IMR-90 (cell line): Measurements from ENCODE around the gene TMEM145. TPM values are rescaled to one million over a fixed set of nuclear protein-coding genes. Genes with fewer than 3 reads are reported as not detected.

ENCODE experiments used
- ATAC-seq: fragments of 200-7000 bp; cut with Tn5 transposase; 2 replicates; pipeline ENCODE4 v1.9.1; 2020; ENCODE audit warnings: low read depth, mild to moderate bottlenecking, moderate library complexity
- BruUV-seq: library from RNA; stranded (reverse); fragments of 400-500 nt; replicated peaks from 2 replicates; lab custom pipeline; 2021; lab: Mats Ljungman, UMichigan
- CTCF ChIA-PET: fragments of 300-600 bp; formaldehyde crosslinking; extraction: SDS; loops from one replicate; lab custom pipeline; 2021; ENCODE audit warnings: antibody characterized with exemption; lab: Yijun Ruan, JAX
- POLR2A ChIA-PET: fragments of 300-600 bp; sonication (Branson Sonifier 250); formaldehyde crosslinking; loops from one replicate; lab custom pipeline; 2022; ENCODE audit warnings: antibody characterized with exemption; ENCODE audit not compliant: unreplicated experiment; lab: Charles Lee
- DNase-seq: peaks from one replicate; pipeline ENCODE4 v3.0.0; 2013
- H2AFZ ChIP-seq: replicated peaks from 2 replicates; pipeline ENCODE3; 2013; ENCODE audit warnings: low read length, mild to moderate bottlenecking; ENCODE audit not compliant: poor library complexity
- H2AK5ac ChIP-seq: 2 replicates; pipeline ENCODE4 v1.6.1; 2013; ENCODE audit warnings: low read depth, low read length, inconsistent platforms
- H2AK9ac ChIP-seq: replicated peaks from 2 replicates; pipeline ENCODE3; 2013; ENCODE audit warnings: mild to moderate bottlenecking, low read depth, low read length, moderate library complexity; ENCODE audit not compliant: poor library complexity
- H2BK120ac ChIP-seq: 2 replicates; pipeline ENCODE4 v1.6.1; 2013; ENCODE audit warnings: low read depth, low read length, inconsistent platforms
- H2BK15ac ChIP-seq: 3 replicates; pipeline ENCODE4 v1.6.1; 2013; ENCODE audit warnings: low read depth, low read length, inconsistent platforms
- H2BK20ac ChIP-seq: 2 replicates; pipeline ENCODE4 v1.6.1; 2013; ENCODE audit warnings: low read depth, mild to moderate bottlenecking, inconsistent platforms, low read length, moderate library complexity
- H2BK5ac ChIP-seq: 2 replicates; pipeline ENCODE4 v1.6.1; 2013; ENCODE audit warnings: mild to moderate bottlenecking, low read depth, low read length, inconsistent platforms; ENCODE audit not compliant: poor library complexity, severe bottlenecking
- H3K14ac ChIP-seq: replicated peaks from 2 replicates; pipeline ENCODE4 v1.6.1; 2013; ENCODE audit warnings: low read depth, low read length, inconsistent platforms
- H3K18ac ChIP-seq: 2 replicates; pipeline ENCODE4 v1.6.1; 2013; ENCODE audit warnings: low read depth, low read length, control low read depth
- H3K23ac ChIP-seq: 2 replicates; pipeline ENCODE4 v1.6.1; 2013; ENCODE audit warnings: low read depth, low read length, inconsistent platforms
- H3K27ac ChIP-seq: 2 replicates; pipeline ENCODE4 v1.5.1; 2013; ENCODE audit warnings: mild to moderate bottlenecking, control low read depth, low read length; ENCODE audit not compliant: insufficient read depth
- H3K27me3 ChIP-seq: 2 replicates; pipeline ENCODE4 v1.6.1; 2013; ENCODE audit warnings: low read length; ENCODE audit not compliant: control insufficient read depth, insufficient read depth
- H3K36me3 ChIP-seq: 2 replicates; pipeline ENCODE4 v1.6.1; 2013; ENCODE audit warnings: low read length, mixed read lengths; ENCODE audit not compliant: control insufficient read depth, insufficient read depth
- H3K4ac ChIP-seq: 2 replicates; pipeline ENCODE4 v1.6.1; 2013; ENCODE audit warnings: low read depth, low read length, inconsistent platforms
- H3K4me1 ChIP-seq: 2 replicates; pipeline ENCODE4 v1.6.1; 2013; ENCODE audit warnings: low read length, mixed read lengths; ENCODE audit not compliant: control insufficient read depth, insufficient read depth
- H3K4me2 ChIP-seq: 2 replicates; pipeline ENCODE4 v1.6.1; 2013; ENCODE audit warnings: low read depth, mild to moderate bottlenecking, control low read depth, low read length, moderate library complexity
- H3K4me3 ChIP-seq: 2 replicates; pipeline ENCODE4 v1.5.1; 2013; ENCODE audit warnings: low read depth, mild to moderate bottlenecking, control low read depth, low read length, moderate library complexity; ENCODE audit not compliant: insufficient read depth
- H3K56ac ChIP-seq: 2 replicates; pipeline ENCODE4 v1.6.1; 2013; ENCODE audit warnings: low read length, inconsistent platforms; ENCODE audit not compliant: insufficient read depth; ENCODE audit errors: extremely low read depth
- H3K79me1 ChIP-seq, 2 experiments: 2 replicates each; pipeline ENCODE4 v1.6.1; 2013; ENCODE audit warnings: low read length in 2 of 2, inconsistent platforms in 1 of 2, low read depth in 1 of 2
- H3K9ac ChIP-seq: 2 replicates; pipeline ENCODE4 v1.6.1; 2013; ENCODE audit warnings: low read depth, low read length, control low read depth
- H3K9me1 ChIP-seq: 2 replicates; pipeline ENCODE4 v1.6.1; 2013; ENCODE audit warnings: low read length, inconsistent platforms; ENCODE audit not compliant: insufficient read depth
- H3K9me3 ChIP-seq: 2 replicates; pipeline ENCODE4 v1.6.1; 2013; ENCODE audit warnings: low read length; ENCODE audit not compliant: control insufficient read depth, insufficient read depth
- H4K20me1 ChIP-seq: 2 replicates; pipeline ENCODE4 v1.6.1; 2013; ENCODE audit warnings: low read length, inconsistent platforms; ENCODE audit not compliant: insufficient read depth
- H4K5ac ChIP-seq: 2 replicates; pipeline ENCODE4 v1.6.1; 2013; ENCODE audit warnings: mild to moderate bottlenecking, low read depth, low read length, control low read depth
- H4K8ac ChIP-seq, 2 experiments: 2 replicates each; pipeline ENCODE4 v1.6.1; 2013; ENCODE audit warnings: low read depth in 2 of 2, low read length in 2 of 2, control low read depth in 1 of 2, inconsistent platforms in 1 of 2
- H4K91ac ChIP-seq: 2 replicates; pipeline ENCODE4 v1.6.1; 2013; ENCODE audit warnings: low read depth, low read length, inconsistent platforms; ENCODE audit not compliant: insufficient read depth
- CEBPB ChIP-seq: IDR thresholded peaks from 2 replicates; pipeline ENCODE4 v1.6.1; 2012; ENCODE audit warnings: low read depth, low read length, improper control_type of control experiment
- CHD1 ChIP-seq: IDR thresholded peaks from 2 replicates; pipeline ENCODE4 v1.6.1; 2012; ENCODE audit warnings: low read depth, low read length, improper control_type of control experiment
- MAZ ChIP-seq: IDR thresholded peaks from 2 replicates; pipeline ENCODE4 v1.6.1; 2012; ENCODE audit warnings: low read depth, mild to moderate bottlenecking, low read length, improper control_type of control experiment, moderate library complexity, borderline replicate concordance
- POLR2A ChIP-seq: IDR thresholded peaks from 2 replicates; pipeline ENCODE4 v1.6.1; 2012; ENCODE audit warnings: mild to moderate bottlenecking, low read depth, low read length
- RAD21 ChIP-seq: IDR thresholded peaks from 2 replicates; pipeline ENCODE4 v1.6.1; 2012; ENCODE audit warnings: low read length, improper control_type of control experiment
- RCOR1 ChIP-seq: IDR thresholded peaks from 2 replicates; pipeline ENCODE4 v1.6.1; 2012; ENCODE audit warnings: mild to moderate bottlenecking, low read length, improper control_type of control experiment; ENCODE audit not compliant: insufficient replicate concordance
- WGBS, 2 experiments: methylation state at CpG; one replicate each; pipeline versions ENCODE4 v1.1.5 to v1.1.7; 2013; ENCODE audit warnings: missing lambda C conversion rate in 2 of 2; ENCODE audit not compliant: insufficient read length in 1 of 2; ENCODE audit errors: extremely low coverage in 2 of 2; 5-methylcytosine and 5-hydroxymethylcytosine counted together
- dilution Hi-C: fragments of 300-500 bp; cut with HindIII; formaldehyde crosslinking; loops from one replicate; pipeline ENCODE4 v1.14.3; 2018; ENCODE audit warnings: low sequenced_read_pairs; ENCODE audit not compliant: unreplicated experiment
- in situ Hi-C: fragments of 300-500 bp; cut with MboI; formaldehyde crosslinking; loops from 3 replicates; pipeline ENCODE4 v1.14.3; 2019; ENCODE audit warnings: low sequenced_read_pairs, inconsistent platforms, mixed read lengths
- intact Hi-C: fragments of 100-400 bp; cut with micrococcal nuclease; formaldehyde crosslinking; loops from 2 replicates; pipeline ENCODE4 v1.10.0; 2022
- polyA plus RNA-seq, 3 experiments: library from polyadenylated mRNA; depleted of rRNA; stranded (reverse); fragments of >200 nt; gene quantifications; 2 replicates each; pipeline ENCODE4 v1.2.3, GENCODE V29; 2012; ENCODE audit warnings: low replicate concordance in 1 of 3
- total RNA-seq: library from RNA; depleted of rRNA; stranded (reverse); fragments of >200 nt; gene quantifications from 2 replicates; pipeline ENCODE4 v1.2.3, GENCODE V29; 2012
- TF ChIP-seq, protein P1 (sequence below): fragments of 150-350 bp; IDR thresholded peaks from 2 replicates; pipeline ENCODE4 v1.6.1; 2016; ENCODE audit warnings: low read depth, mild to moderate bottlenecking, low read length, moderate library complexity, borderline replicate concordance
- TF ChIP-seq, protein P2 (sequence below): fragments of 150-350 bp; IDR thresholded peaks from 2 replicates; pipeline ENCODE4 v1.6.1; 2017; ENCODE audit warnings: mild to moderate bottlenecking, antibody characterized with exemption, low read length, low read depth
- TF ChIP-seq, protein P3 (sequence below): conservative IDR thresholded peaks from 2 replicates; pipeline ENCODE4 v1.5.1; 2012; ENCODE audit warnings: mild to moderate bottlenecking, low read depth, low read length, improper control_type of control experiment

Gene TMEM145
- total and polyA plus RNA-seq, 2 of the 4 experiments (the other 2 are of a cell fraction) = under 0.01 to 0.41 TPM

- Histone ChIP-seq H2AK5ac (no peak overlapping the region), H2BK120ac (no peak overlapping the region), H3K9me1 (peaks cover 2% of the 10 kb centered on the region; the same call in 1 of the 2 replicates), H4K5ac (no peak overlapping the region), H3K79me1 (peaks cover 12 to 47% of the 10 kb centered on the region in 2 experiments), H3K36me3 (peaks cover 19% of the 10 kb centered on the region), H4K8ac (no peak overlapping the region), H3K4me1 (peaks cover 1% of the 10 kb centered on the region; the same call in 1 of the 2 replicates), H3K9ac (no peak overlapping the region), H2BK20ac (no peak overlapping the region), H2BK15ac (no peak overlapping the region), H3K56ac (no peak overlapping the region), H3K27ac (no peak overlapping the region), H3K4me2 (no peak overlapping the region), H3K14ac (no peak overlapping the region), H4K91ac (no peak overlapping the region), H3K18ac (no peak overlapping the region), H3K27me3 (no peaks in the 10 kb centered on the region), H3K4ac (no peak overlapping the region), H3K9me3 (no peaks in the 10 kb centered on the region), H3K4me3 (no peak overlapping the region), H4K20me1 (peaks cover 23% of the 10 kb centered on the region), H3K23ac (no peak overlapping the region), H2AFZ (no peak overlapping the region), H2AK9ac (no peak overlapping the region), H2BK5ac (no peak overlapping the region)
- POLR2A ChIA-PET = no interaction called here
- TF ChIP-seq, protein P1, sequence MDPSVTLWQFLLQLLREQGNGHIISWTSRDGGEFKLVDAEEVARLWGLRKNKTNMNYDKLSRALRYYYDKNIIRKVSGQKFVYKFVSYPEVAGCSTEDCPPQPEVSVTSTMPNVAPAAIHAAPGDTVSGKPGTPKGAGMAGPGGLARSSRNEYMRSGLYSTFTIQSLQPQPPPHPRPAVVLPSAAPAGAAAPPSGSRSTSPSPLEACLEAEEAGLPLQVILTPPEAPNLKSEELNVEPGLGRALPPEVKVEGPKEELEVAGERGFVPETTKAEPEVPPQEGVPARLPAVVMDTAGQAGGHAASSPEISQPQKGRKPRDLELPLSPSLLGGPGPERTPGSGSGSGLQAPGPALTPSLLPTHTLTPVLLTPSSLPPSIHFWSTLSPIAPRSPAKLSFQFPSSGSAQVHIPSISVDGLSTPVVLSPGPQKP = no peak
- no peak for TF ChIP-seq RCOR1
- TF ChIP-seq, protein P2, sequence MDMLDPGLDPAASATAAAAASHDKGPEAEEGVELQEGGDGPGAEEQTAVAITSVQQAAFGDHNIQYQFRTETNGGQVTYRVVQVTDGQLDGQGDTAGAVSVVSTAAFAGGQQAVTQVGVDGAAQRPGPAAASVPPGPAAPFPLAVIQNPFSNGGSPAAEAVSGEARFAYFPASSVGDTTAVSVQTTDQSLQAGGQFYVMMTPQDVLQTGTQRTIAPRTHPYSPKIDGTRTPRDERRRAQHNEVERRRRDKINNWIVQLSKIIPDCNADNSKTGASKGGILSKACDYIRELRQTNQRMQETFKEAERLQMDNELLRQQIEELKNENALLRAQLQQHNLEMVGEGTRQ = no peak
- TF ChIP-seq CEBPB = no peak
- no peak for TF ChIP-seq MAZ
- no peak for TF ChIP-seq CHD1
- TF ChIP-seq RAD21 = no peak
- TF ChIP-seq, protein P3, sequence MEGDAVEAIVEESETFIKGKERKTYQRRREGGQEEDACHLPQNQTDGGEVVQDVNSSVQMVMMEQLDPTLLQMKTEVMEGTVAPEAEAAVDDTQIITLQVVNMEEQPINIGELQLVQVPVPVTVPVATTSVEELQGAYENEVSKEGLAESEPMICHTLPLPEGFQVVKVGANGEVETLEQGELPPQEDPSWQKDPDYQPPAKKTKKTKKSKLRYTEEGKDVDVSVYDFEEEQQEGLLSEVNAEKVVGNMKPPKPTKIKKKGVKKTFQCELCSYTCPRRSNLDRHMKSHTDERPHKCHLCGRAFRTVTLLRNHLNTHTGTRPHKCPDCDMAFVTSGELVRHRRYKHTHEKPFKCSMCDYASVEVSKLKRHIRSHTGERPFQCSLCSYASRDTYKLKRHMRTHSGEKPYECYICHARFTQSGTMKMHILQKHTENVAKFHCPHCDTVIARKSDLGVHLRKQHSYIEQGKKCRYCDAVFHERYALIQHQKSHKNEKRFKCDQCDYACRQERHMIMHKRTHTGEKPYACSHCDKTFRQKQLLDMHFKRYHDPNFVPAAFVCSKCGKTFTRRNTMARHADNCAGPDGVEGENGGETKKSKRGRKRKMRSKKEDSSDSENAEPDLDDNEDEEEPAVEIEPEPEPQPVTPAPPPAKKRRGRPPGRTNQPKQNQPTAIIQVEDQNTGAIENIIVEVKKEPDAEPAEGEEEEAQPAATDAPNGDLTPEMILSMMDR = no peak
- no peak for TF ChIP-seq POLR2A
- 80% methylated on average over 2 of the region's 6 CpGs; no CpG with 5 or more reads in 1 of the 2 experiments for WGBS, 2 experiments
- dilution Hi-C loops (no loop called here), intact Hi-C loops (no loop called here), in situ Hi-C loops (no loop called here)
- ATAC-seq (no peak), DNase-seq (no peak)
- BruUV-seq = no TSS peak
- CTCF ChIA-PET = no interaction called here
These were observed 18.9 kb downstream of the TMEM145 start for GRCh38 chr19:42332059-42332458.
